ENCODE measurements around the gene GPR152. TPM values are rescaled to one million over a fixed set of nuclear protein-coding genes. Genes with fewer than 3 reads are reported as not detected.

GPR152 gene
- total RNA-seq, 1 donor: not detected

DNA sequence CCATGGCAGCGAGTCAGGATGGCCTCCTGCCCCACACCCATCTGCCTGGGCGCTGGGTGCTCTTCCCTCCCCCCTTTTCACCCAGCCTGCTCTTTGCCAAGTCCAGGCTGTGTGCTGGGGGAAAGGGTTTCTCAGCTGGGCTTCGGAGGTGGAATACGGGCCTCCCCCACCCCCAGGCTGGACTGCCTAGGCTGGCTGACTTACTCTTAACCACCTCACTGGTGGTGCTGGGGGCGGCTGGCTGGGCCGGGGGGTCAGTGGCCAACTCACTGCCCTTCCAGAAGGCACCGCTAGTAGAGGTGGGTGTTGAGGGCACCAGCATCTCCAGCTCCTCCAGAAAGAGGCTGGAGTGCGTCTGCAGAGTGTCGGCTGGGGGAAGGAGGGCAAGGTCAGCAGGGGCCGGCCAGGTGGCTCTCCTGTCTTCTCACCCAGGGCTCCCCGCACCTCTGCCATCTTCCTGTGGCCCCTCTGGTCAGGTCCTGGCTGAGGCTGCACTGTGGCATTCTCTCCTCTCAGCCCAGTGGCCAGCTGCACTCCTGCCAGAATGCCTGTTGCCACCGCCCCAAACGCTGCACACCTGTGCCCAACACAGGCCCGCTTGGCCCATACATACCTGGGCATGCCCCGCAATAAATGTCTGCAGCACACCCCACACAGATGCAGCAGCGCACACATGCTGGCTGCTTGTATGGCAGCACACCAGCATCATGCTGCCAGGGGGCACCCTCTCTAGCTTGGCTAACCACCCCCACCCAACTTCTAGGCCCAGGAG is 42.9 kb upstream of the GPR152 start:
- Histone ChIP-seq H3K79me2 (ENCODE audit: insufficient read depth, low read length) (no peaks in the 10 kb centered on the region), H3K27me3 (ENCODE audit: insufficient read depth, low read length) (no peaks in the 10 kb centered on the region), H3K4me3 (ENCODE audit: insufficient read depth, low read length) (no peak overlapping the region), H3K4me1 (ENCODE audit: insufficient read depth, low read length) (no peaks in the 10 kb centered on the region), H2AFZ (ENCODE audit: low read length) (no peak overlapping the region), H3K9me3 (ENCODE audit: low read depth, low read length) (no peaks in the 10 kb centered on the region), H3K4me2 (ENCODE audit: insufficient read depth, low read length) (no peak overlapping the region), H3K27ac (ENCODE audit: low read depth, low read length) (no peak overlapping the region), H4K20me1 (ENCODE audit: insufficient read depth, low read length) (no peaks in the 10 kb centered on the region), H3K36me3 (ENCODE audit: insufficient read depth, low read length) (peaks cover 7% of the 10 kb centered on the region)
- peak; percentile 88 for DNase-seq (ENCODE audit: insufficient read length, low spot score, missing footprints)
- TF ChIP-seq, protein P1, sequence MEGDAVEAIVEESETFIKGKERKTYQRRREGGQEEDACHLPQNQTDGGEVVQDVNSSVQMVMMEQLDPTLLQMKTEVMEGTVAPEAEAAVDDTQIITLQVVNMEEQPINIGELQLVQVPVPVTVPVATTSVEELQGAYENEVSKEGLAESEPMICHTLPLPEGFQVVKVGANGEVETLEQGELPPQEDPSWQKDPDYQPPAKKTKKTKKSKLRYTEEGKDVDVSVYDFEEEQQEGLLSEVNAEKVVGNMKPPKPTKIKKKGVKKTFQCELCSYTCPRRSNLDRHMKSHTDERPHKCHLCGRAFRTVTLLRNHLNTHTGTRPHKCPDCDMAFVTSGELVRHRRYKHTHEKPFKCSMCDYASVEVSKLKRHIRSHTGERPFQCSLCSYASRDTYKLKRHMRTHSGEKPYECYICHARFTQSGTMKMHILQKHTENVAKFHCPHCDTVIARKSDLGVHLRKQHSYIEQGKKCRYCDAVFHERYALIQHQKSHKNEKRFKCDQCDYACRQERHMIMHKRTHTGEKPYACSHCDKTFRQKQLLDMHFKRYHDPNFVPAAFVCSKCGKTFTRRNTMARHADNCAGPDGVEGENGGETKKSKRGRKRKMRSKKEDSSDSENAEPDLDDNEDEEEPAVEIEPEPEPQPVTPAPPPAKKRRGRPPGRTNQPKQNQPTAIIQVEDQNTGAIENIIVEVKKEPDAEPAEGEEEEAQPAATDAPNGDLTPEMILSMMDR (IDR thresholded peaks at IDR 0.05; ENCODE audit: extremely low read depth, low read depth, low read length): no peak

DNA sequence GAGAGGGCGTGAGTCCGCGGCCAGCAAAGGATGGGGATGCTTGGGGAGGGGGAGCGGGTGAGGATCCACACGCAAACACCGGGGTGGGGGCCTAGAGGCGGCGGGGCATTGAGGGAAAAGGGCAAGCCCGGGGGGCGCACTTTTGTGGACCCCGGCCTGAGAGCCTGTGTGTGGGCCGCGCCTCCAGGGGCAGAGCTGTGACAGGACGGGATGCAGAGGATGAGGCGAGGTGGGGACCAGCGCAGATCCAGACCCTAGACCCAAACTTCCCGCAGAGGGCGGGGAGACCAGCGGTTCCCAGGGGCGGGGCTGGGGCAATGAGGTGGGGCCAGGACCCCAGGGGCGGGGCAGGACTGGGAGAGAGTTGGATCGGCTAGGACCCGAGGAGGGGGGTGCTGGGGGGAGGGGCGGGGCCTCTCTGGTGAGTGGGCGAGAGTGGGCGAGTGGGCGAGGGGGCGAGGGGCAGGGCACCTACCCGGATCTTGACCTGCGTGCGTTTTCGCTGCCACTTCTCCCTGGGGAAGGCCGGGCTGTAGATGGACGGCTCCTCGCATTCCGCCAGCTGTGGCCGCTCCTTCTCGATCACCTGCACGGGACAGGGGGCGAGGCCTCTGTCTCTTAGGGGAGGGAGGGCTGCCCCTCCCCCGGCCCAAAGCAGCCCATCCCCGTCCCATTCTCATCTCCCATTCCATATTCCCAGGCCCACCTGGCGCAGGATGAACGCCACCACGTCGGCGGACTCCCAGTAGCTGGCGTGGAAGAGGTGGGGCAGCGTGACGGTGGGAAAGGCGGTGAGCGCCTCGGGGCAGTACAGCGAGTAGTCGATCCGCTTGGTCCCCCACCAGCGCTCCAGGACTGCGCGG is 42.1 kb upstream of the GPR152 start:
- H3K27me3 ChIP-seq (ENCODE audit: insufficient read depth, low read length): no peaks in the 10 kb centered on the region
- H3K79me2 ChIP-seq (ENCODE audit: insufficient read depth, low read length): no peaks in the 10 kb centered on the region
- TF ChIP-seq, protein P1 (IDR thresholded peaks at IDR 0.05; ENCODE audit: extremely low read depth, low read depth, low read length): no peak
- no peaks in the 10 kb centered on the region for H3K4me1 ChIP-seq (ENCODE audit: insufficient read depth, low read length)
- no peak overlapping the region for H2AFZ ChIP-seq (ENCODE audit: low read length)
- H3K4me2 ChIP-seq (ENCODE audit: insufficient read depth, low read length): no peak overlapping the region
- peaks cover 10% of the 10 kb centered on the region for H3K36me3 ChIP-seq (ENCODE audit: insufficient read depth, low read length)
- no peak overlapping the region for H3K27ac ChIP-seq (ENCODE audit: low read depth, low read length)
- DNase-seq (ENCODE audit: insufficient read length, low spot score, missing footprints): peak; percentile 53
- H4K20me1 ChIP-seq (ENCODE audit: insufficient read depth, low read length): no peaks in the 10 kb centered on the region
- no peaks in the 10 kb centered on the region for H3K9me3 ChIP-seq (ENCODE audit: low read depth, low read length)
- H3K4me3 ChIP-seq (ENCODE audit: insufficient read depth, low read length): no peak overlapping the region

DNA sequence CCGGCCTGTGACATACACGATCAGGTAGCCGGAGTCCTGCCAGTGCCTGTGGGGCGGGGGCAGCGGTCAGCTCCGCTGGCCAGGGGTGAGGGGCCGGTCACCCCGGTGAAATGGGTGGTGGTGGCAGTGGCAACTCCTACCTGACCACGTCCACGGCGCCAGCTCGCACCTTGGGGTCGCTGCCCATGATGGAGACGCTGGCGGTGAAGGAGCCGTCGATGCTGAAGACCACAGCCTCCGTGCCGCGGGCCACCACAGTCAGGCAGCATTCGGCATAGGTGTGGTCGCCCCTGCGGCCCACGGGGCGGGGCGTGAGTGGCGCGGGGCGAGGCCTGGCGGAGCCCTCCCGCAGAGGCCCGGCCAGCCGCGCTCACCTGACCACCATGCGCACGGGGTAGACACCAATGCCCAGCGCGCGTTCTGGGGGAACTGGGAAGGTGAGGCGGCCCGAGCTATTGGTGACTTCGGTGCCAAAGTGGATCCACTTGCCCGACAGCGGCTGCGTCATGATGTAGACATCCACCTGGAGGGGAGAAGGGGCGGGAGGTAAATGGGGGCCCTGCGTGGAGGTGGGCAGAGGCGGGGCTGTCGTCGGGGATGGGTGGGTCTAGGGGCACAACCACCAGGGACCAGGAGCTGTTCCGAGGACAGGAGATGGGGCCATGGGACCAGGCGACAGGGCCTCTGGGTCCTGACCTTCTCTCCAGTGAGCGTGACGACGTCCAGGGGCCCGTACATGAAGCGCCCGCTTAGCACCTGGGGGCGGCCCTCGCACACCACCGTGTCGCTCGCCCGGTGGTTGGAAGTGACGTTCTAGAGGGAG is 41.2 kb upstream of the GPR152 start:
- Histone ChIP-seq H3K4me2 (ENCODE audit: insufficient read depth, low read length) (no peak overlapping the region), H3K4me3 (ENCODE audit: insufficient read depth, low read length) (no peak overlapping the region), H3K27me3 (ENCODE audit: insufficient read depth, low read length) (no peaks in the 10 kb centered on the region), H3K27ac (ENCODE audit: low read depth, low read length) (no peak overlapping the region), H3K36me3 (ENCODE audit: insufficient read depth, low read length) (peaks cover 11% of the 10 kb centered on the region), H3K79me2 (ENCODE audit: insufficient read depth, low read length) (no peaks in the 10 kb centered on the region), H2AFZ (ENCODE audit: low read length) (no peak overlapping the region), H4K20me1 (ENCODE audit: insufficient read depth, low read length) (no peaks in the 10 kb centered on the region), H3K4me1 (ENCODE audit: insufficient read depth, low read length) (no peaks in the 10 kb centered on the region), H3K9me3 (ENCODE audit: low read depth, low read length) (no peaks in the 10 kb centered on the region)
- TF ChIP-seq, protein P1 (IDR thresholded peaks at IDR 0.05; ENCODE audit: extremely low read depth, low read depth, low read length): no peak
- DNase-seq (ENCODE audit: insufficient read length, low spot score, missing footprints): peak; percentile 65
